T-helper 17 cell (primary cell): ENCODE results near the gene FUZ. TPM values are rescaled to one million over a fixed set of nuclear protein-coding genes. Genes with fewer than 3 reads are reported as not detected.
A peak's percentile ranks its signal among the peaks of the same experiment; 100 is the strongest.

ENCODE experiments used
- ATAC-seq: fragments of 150-1000 bp; cut with Tn5 transposase; 2 replicates; pipeline ENCODE4 v1.10.0; 2021; ENCODE audit warnings: mild to moderate bottlenecking, moderate library complexity
- DNase-seq, 3 donors: peaks; one replicate each; pipeline versions ENCODE4 v3.0.0 to v3.0.0-alpha.2; 2020 to 2021
- H3K9me3 ChIP-seq: one replicate; pipeline ENCODE4 v1.7.0; 2013; ENCODE audit warnings: low read length, mild to moderate bottlenecking; ENCODE audit not compliant: control insufficient read depth, poor library complexity, severe bottlenecking
- H3K27ac Mint-ChIP-seq: one replicate; pipeline ENCODE4 v1.8.0; 2022; ENCODE audit warnings: mild to moderate bottlenecking, moderate library complexity, mixed read lengths
- H3K27me3 Mint-ChIP-seq: one replicate; pipeline ENCODE4 v1.8.0; 2022; ENCODE audit warnings: mixed read lengths
- H3K36me3 Mint-ChIP-seq: one replicate; pipeline ENCODE4 v1.8.0; 2022; ENCODE audit warnings: low read depth, mixed read lengths
- H3K4me1 Mint-ChIP-seq: one replicate; pipeline ENCODE4 v1.8.0; 2022; ENCODE audit warnings: mild to moderate bottlenecking, mixed read lengths
- H3K4me3 Mint-ChIP-seq: one replicate; pipeline ENCODE4 v1.8.0; 2022; ENCODE audit warnings: mild to moderate bottlenecking, moderate library complexity, mixed read lengths
- total RNA-seq, 4 donors: library from RNA in 2 of 4; stranded (reverse) in 2 of 4; gene quantifications; one replicate each; pipeline ENCODE4 v1.2.3 and lab custom pipeline; 2022 to 2026

Gene FUZ
- total RNA-seq, 2 donors from 2014 or later: 29.4 to 30.7 TPM

DNA sequence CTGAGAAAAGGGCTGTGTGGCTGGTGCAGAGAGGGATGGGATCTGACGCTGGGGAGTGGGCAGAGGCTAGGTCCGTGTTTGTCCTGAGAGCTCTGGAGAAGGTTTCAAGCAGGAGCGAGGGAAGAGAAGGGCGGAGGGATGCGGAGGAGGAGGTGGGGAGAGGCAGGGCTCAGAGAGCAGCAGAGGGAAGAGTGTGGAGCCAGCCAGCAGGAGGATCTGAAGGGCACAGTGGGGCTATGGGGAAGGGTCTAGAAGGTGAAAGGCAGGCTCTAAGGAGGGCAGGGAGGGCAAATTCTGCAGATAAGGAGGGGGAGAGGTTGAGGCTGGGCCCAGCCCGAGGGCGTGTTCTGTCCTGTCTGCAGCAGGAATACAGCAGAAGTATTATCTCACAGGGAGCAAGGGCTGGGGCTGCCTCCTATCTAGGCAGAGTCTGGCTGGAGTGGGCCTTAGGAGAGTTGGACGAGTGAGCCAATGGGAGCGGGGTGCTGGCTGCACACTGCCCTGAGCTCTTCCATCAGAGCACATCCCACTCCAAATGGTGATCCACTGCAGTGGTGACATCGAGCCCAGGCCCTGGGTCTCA, 40.2 kb downstream of the FUZ start:
- no peak for DNase-seq
- Mint-ChIP-seq H3K4me3 (no peak overlapping the region), H3K36me3 (peaks cover 4% of the 10 kb centered on the region), H3K4me1 (peaks cover 32% of the 10 kb centered on the region), H3K27me3 (no peaks in the 10 kb centered on the region), H3K27ac (peak overlapping the region; percentile 83)
- H3K9me3 ChIP-seq: no peaks in the 10 kb centered on the region
- no peak for ATAC-seq

DNA sequence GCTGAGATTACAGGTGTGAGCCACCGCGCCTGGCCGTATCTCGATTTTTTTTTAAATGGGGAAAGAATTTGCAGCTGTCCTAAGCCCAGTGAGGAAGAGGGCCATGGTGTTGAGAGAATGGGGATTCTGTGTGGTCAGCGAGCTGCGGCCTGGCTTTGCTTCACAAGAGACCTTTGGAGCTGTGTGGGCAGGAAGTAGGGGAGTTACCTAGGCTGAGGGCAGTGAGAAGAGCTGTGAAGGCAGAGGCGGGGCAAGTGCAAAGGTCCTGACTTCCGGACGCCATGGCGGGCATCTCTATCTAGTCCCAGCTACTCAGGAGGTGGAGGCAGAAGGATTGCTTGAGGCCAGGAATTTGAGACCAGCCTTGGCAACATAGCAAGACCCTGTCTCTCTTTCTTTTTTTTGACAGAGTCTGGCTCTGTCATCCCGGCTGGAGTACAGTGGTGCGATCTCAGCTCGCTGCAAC, 41.4 kb downstream of the FUZ start:
- no peak for DNase-seq
- no peaks in the 10 kb centered on the region for H3K9me3 ChIP-seq
- no peak overlapping the region for H3K27ac Mint-ChIP-seq
- peaks cover 4% of the 10 kb centered on the region for H3K36me3 Mint-ChIP-seq
- no peak overlapping the region for H3K4me3 Mint-ChIP-seq
- no peak for ATAC-seq
- no peaks in the 10 kb centered on the region for H3K27me3 Mint-ChIP-seq
- peaks cover 41% of the 10 kb centered on the region for H3K4me1 Mint-ChIP-seq

DNA sequence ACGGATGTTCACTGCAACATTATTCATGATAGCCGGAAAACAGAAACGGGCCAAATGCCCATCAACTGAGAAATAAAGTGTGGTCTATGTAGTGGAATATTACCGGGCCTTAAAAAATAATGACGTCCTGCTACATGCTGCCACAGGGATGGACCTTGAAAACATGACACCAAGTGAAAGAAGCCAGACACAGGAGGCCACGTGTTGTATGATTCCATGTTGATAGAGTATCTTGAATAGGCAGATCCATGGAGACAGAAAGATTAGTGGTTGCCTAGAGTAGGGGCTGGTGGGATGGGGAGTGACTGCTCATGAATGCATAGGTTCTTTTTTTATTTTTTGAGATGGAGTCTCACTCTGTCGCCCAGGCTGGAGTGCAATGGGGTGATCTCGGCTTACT, 42.6 kb downstream of the FUZ start:
- H3K36me3 Mint-ChIP-seq: peaks cover 2% of the 10 kb centered on the region
- H3K27ac Mint-ChIP-seq: no peak overlapping the region
- H3K4me1 Mint-ChIP-seq: peaks cover 41% of the 10 kb centered on the region
- no peaks in the 10 kb centered on the region for H3K27me3 Mint-ChIP-seq
- ATAC-seq (no peak), DNase-seq (no peak)
- H3K9me3 ChIP-seq: no peaks in the 10 kb centered on the region
- H3K4me3 Mint-ChIP-seq: no peak overlapping the region

DNA sequence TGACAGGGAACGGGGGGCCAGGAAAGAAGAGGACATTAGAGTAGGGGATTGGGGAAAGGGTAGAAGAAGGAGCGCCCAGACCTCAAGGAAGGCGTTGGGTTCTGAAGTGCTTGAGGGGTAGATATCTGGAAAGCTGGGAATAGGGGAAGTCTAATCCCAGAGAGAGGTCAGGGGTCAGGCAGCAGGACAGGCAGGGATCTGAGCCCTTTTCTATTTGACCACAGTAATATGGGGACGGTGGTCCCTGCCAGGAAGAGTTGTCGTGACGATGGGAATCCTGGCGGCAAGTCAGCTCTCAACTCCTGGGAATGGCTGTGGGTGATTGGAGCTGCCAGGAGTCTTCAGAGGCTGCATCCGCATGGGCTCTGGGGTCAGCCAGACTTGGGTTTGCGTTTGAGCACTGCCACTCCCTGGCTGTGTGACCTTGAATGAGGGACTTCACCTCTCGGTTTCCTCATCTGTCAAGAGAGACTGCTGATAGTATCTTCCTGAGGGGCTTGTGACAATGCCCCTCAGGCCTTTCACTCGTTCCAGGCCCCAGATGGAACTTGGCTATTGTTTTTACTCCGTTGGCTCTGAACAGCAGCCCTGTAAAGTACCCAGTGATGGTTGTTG, 45.0 kb downstream of the FUZ start:
- H3K27ac Mint-ChIP-seq: peak overlapping the region; percentile 91
- no peaks in the 10 kb centered on the region for H3K36me3 Mint-ChIP-seq
- ATAC-seq (no peak), DNase-seq (no peak)
- H3K4me1 Mint-ChIP-seq: peaks cover 38% of the 10 kb centered on the region
- H3K27me3 Mint-ChIP-seq: no peaks in the 10 kb centered on the region
- H3K4me3 Mint-ChIP-seq: peak overlapping the region; percentile 96
- no peaks in the 10 kb centered on the region for H3K9me3 ChIP-seq

DNA sequence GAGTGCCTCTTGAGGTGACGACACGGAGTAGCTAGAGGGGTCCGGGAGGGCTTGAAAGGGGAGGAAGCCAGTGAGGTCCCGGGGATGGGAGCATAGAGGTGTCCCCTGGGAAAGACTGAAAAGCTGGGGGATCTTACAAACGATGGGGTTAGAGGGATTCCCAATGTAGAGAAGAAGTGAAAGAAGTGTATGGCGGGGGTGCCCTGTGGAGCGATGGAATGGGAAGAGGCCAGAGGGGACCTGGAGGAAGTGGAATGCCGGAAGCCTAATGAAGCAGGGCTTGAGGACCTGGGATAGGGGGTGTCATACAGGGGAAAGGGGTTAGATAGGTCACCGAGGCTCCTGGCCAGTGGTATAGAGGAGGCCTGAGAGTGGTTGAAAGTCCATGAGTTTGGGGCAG, 45.7 kb downstream of the FUZ start:
- ATAC-seq (no peak), DNase-seq (no peak)
- H3K4me3 Mint-ChIP-seq: peak overlapping the region; percentile 96
- no peaks in the 10 kb centered on the region for H3K9me3 ChIP-seq
- H3K27ac Mint-ChIP-seq: peak overlapping the region; percentile 91
- H3K27me3 Mint-ChIP-seq: no peaks in the 10 kb centered on the region
- H3K36me3 Mint-ChIP-seq: no peaks in the 10 kb centered on the region
- H3K4me1 Mint-ChIP-seq: peaks cover 35% of the 10 kb centered on the region

DNA sequence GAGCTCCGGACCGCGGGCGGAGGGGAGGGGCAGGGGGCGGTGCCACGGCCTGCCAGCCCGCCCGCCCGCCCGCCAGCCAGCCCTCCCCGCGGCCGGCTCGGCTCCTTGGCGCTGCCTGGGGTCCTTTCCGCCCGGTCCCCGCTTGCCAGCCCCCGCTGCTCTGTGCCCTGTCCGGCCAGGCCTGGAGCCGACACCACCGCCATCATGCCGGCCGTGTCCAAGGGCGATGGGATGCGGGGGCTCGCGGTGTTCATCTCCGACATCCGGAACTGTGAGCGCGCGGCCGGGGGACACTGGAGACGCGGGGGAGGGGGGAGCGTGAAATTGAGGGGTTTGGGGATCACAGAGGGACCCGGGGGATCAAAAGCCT, 46.2 kb downstream of the FUZ start, which contains the start of gene AP2A1:
Gene AP2A1, plus strand, starts transcription at position 72 of the 370 bp plus-strand sequence. Its CDS starts 133 bp downstream, at position 205.
- peak within 1 kb of the TSS; percentile 91 for H3K27ac Mint-ChIP-seq
- H3K4me3 Mint-ChIP-seq: peak within 1 kb of the TSS; percentile 96
- no peaks in the 10 kb centered on the region for H3K36me3 Mint-ChIP-seq
- peaks cover 35% of the 10 kb centered on the region for H3K4me1 Mint-ChIP-seq
- ATAC-seq: no peak
- H3K9me3 ChIP-seq: no peaks in the 10 kb centered on the region
- no peaks in the 10 kb centered on the region for H3K27me3 Mint-ChIP-seq
- DNase-seq: no peak

DNA sequence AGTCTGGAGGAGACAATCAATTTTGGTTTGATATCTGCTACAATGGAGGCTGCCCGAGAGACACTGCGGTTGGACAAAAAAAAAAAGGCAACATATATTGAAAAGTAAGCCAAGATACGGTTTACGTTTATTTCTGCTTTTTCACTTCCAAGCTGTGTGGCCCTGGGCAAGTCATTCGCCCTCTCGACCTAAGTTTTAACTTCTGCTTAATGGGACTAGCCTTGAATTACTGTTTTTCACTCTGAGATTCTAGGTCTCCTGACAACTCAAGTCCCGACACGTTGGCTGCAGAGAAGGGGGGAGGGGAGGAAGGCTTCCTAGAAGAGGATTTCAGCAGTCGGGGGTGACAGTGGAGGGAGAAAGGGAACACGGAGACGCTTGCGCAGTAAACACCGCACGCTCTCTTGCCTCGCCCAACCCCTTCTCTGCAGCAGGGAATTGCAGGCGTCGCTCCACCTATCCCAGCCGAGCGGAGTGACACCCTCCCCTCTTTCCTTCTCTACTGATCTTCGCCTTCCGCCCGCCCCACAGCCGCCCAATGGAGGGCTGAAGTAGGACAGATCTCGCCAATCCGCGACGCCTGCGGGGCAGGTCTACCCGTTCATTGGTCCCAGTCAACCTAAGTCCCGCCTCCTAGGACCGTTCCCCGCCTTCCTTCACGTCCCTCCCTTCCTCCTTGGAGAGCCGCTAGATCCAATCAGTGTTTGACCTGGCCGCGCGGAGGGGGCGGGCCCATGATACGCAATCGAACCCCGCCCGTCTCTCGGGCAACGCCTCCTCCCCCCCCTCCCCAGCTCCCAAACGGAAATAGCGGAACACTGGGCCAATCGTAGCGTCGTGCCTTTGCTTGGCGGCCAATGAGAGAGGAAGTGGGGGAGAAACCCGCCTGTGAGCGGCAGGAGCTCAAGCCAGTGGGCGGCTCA, 46.8 kb downstream of the FUZ start:
- Mint-ChIP-seq H3K27ac (peak overlapping the region; percentile 91), H3K27me3 (no peaks in the 10 kb centered on the region), H3K36me3 (no peaks in the 10 kb centered on the region), H3K4me3 (peak overlapping the region; percentile 96), H3K4me1 (peaks cover 31% of the 10 kb centered on the region)
- H3K9me3 ChIP-seq: no peaks in the 10 kb centered on the region
- ATAC-seq (peak; percentile 91), DNase-seq (peak; percentile 95 to 99 (median 97))

DNA sequence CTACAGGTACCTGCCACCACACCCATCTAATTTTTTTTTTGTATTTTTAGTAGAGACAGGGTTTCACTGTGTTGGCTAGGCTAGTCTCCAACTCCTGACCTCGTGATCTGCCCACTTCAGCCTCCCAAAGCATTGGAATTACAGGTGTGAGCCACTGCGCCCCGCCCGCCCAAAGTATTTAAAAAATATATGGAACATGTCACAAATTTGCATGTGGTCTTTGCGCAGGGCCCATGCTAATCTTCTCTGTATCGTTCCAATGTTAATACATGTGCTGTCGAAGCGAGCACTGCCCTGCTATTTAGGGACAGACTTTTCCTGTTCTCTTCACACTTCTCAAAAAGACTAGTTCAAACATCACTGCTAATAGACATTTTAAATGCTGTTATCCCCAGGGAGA, 48.8 kb downstream of the FUZ start:
- DNase-seq (no peak), ATAC-seq (no peak)
- Mint-ChIP-seq H3K36me3 (no peaks in the 10 kb centered on the region), H3K4me3 (no peak overlapping the region), H3K27me3 (no peaks in the 10 kb centered on the region), H3K4me1 (peaks cover 28% of the 10 kb centered on the region), H3K27ac (no peak overlapping the region)
- H3K9me3 ChIP-seq: no peaks in the 10 kb centered on the region

DNA sequence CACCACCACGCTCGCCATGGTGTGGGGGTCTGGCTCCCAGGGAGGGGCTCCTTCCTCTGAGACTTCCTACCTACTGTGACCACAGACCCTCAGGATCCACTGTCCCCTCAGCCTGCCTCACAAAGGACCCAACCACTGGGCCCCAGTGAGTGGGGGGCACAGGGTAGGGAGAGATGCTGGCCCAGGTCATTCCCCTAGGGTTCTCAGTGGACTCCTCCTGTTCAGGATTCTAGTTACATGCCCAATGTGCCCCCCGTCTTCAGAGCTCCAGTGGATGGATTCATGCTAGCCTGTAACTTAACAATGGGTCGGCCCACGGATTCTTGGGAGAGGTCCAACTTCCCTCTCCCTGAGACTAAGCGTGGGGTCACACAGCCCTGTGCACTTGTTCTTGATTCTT, 49.9 kb downstream of the FUZ start, which contains the start of gene TSKS:
Gene TSKS, minus strand, starts transcription at position 77 of the 400 bp plus-strand sequence. Its CDS starts 59 bp downstream, at position 18.
- peak within 1 kb of the TSS; percentile 85 for H3K27ac Mint-ChIP-seq
- ATAC-seq: no peak
- no peak within 1 kb of the TSS for H3K4me3 Mint-ChIP-seq

DNA sequence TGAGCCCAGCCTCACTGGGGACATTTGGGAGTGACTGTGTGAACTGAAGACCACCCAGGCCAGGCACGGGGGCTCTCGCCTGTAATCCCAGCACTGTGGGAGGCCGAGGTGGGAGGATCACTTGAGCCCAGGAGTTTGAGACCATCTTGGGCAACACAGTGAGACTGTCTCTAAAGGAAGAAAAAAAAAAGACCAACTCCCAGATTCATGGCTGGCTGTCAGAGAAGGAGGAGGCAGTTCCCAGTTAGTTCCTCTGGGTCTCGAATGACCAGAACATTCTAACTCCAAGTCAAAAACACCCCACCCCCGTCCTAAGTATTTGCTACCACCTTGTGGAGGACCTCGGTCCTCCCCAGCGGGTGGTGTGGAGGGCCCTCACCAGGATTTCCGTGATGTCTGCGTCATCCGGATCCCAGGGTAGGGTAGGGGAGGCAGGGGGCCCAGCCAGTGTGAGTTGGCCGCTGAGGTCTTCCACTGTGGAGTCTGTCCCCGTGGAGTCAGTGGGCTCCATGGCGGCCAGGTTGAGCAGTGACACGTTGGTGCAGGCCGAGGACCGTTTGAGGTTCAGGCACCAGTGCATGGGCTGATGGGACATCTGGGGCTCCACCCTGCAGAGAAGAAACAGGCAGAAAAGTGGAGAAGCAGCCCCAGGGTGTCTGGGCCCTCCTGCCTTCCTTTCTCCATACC, 51.3 kb downstream of the FUZ start:
- H3K9me3 ChIP-seq: no peaks in the 10 kb centered on the region
- ATAC-seq: no peak
- Mint-ChIP-seq H3K4me3 (no peak overlapping the region), H3K27ac (no peak overlapping the region), H3K36me3 (no peaks in the 10 kb centered on the region), H3K27me3 (no peaks in the 10 kb centered on the region), H3K4me1 (peaks cover 11% of the 10 kb centered on the region)
- no peak for DNase-seq

More for the DNA sequence above, 49.9 kb downstream of the FUZ start, which contains the start of gene TSKS:
- H3K9me3 ChIP-seq: no peaks in the 10 kb centered on the region
- Mint-ChIP-seq H3K36me3 (no peaks in the 10 kb centered on the region), H3K27me3 (no peaks in the 10 kb centered on the region), H3K4me1 (peaks cover 21% of the 10 kb centered on the region)
- DNase-seq: no peak

DNA sequence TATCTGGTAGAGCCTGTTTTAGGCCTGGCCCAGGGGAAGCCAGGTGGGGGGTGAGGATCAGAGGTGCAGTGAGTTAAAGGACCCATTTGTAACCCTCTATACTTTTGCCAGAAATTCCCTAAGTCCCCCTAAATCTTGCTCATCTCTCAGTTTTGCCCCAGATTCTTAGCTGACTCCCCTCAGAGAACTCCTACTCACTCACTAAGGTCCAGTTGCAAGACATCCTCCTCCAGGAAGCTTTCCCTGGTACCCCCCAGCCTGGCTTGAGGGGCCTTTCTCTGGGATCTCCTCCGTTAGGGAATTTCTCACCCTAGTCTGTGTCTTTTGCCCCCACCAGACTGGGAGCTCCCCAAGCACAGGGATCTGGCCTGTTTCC, 51.9 kb downstream of the FUZ start:
- no peak overlapping the region for H3K27ac Mint-ChIP-seq
- no peaks in the 10 kb centered on the region for H3K9me3 ChIP-seq
- DNase-seq (no peak), ATAC-seq (no peak)
- peaks cover 9% of the 10 kb centered on the region for H3K4me1 Mint-ChIP-seq
- H3K27me3 Mint-ChIP-seq: no peaks in the 10 kb centered on the region
- no peaks in the 10 kb centered on the region for H3K36me3 Mint-ChIP-seq
- no peak overlapping the region for H3K4me3 Mint-ChIP-seq

DNA sequence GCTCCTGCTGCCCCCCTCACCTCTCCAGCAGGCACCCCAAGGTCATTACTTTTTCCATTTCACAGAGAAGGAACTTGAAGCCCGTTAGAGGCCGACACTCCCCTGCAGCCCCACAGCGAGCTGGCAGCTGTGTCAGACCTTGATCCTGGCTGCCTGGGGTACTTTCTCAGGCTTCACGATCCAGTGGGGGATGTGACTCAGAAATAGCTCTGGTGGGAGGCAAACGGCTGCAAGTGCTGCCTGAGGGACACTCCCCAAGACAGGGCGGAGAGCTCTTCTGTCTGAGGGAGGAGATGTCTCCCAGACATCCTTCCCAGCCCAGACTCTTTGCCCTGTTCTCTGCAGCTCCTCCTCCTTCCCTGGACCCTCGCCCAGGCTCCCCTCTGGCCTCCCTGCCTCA, 54.8 kb downstream of the FUZ start:
- DNase-seq (no peak), ATAC-seq (no peak)
- no peaks in the 10 kb centered on the region for H3K9me3 ChIP-seq
- Mint-ChIP-seq H3K36me3 (no peaks in the 10 kb centered on the region), H3K4me3 (no peak overlapping the region), H3K27ac (no peak overlapping the region), H3K27me3 (no peaks in the 10 kb centered on the region), H3K4me1 (peaks cover 2% of the 10 kb centered on the region)
